ENCODE results near the gene UBN2. TPM values are rescaled to one million over a fixed set of nuclear protein-coding genes. Genes with fewer than 3 reads are reported as not detected.

UBN2 gene
- total and polyA plus RNA-seq, 2 of the 13 experiments (the other 11 are each of a cell fraction or from before 2014, with no cell fraction given): 5.6 to 5.7 TPM

GRCh38 chr7:139341058-139341775 lies 110.2 kb downstream of the UBN2 start, which contains the start of gene FMC1 (continued):
- TF ChIP-seq ZNF275 (CRISPR knock-in tag; IDR thresholded peaks at IDR 0.05; ENCODE audit: borderline replicate concordance) (peak; percentile 69; the same call in 1 of the 2 replicates), ADNP (CRISPR knock-in tag; IDR thresholded peaks at IDR 0.05) (no peak), PREB (CRISPR knock-in tag; IDR thresholded peaks at IDR 0.05) (no peak), FOXC1 (CRISPR knock-in tag; IDR thresholded peaks at IDR 0.05; ENCODE audit: borderline replicate concordance) (peak; percentile 35; the same call in 1 of the 2 replicates), ZNF790 (CRISPR knock-in tag; IDR thresholded peaks at IDR 0.05; ENCODE audit: borderline replicate concordance) (no peak), TRAFD1 (CRISPR knock-in tag; IDR thresholded peaks at IDR 0.05; ENCODE audit: borderline replicate concordance) (no peak), ZNF574 (CRISPR knock-in tag; IDR thresholded peaks at IDR 0.05) (peak; percentile 74; the same call in 1 of the 2 replicates), ZNF660 (CRISPR knock-in tag; IDR thresholded peaks at IDR 0.05; ENCODE audit: borderline replicate concordance, low read depth) (no peak), BCL6 (CRISPR knock-in tag; IDR thresholded peaks at IDR 0.05) (no peak), NCOA5 (CRISPR knock-in tag; IDR thresholded peaks at IDR 0.05) (no peak), ELK4 (CRISPR knock-in tag; IDR thresholded peaks at IDR 0.05; ENCODE audit: borderline replicate concordance) (no peak), PAX8 (CRISPR knock-in tag; IDR thresholded peaks at IDR 0.05; ENCODE audit: borderline replicate concordance) (no peak), SMYD3 (CRISPR knock-in tag; IDR thresholded peaks at IDR 0.05) (peak; percentile 75), STAT5B (CRISPR knock-in tag; IDR thresholded peaks at IDR 0.05) (no peak), TMF1 (CRISPR knock-in tag; IDR thresholded peaks at IDR 0.05; ENCODE audit: low read depth) (peak; percentile 85), ZMYM4 (CRISPR knock-in tag; IDR thresholded peaks at IDR 0.05) (peak; percentile 48), SRSF9 (IDR thresholded peaks at IDR 0.05; ENCODE audit: borderline replicate concordance, insufficient read depth, low read depth, low read length, poor library complexity, severe bottlenecking) (no peak), HNF1B (CRISPR knock-in tag; IDR thresholded peaks at IDR 0.05) (0 out of 2 replicates have a peak, but pooled peaks have one; percentile 3), KAT7 (CRISPR knock-in tag; IDR thresholded peaks at IDR 0.05; ENCODE audit: borderline replicate concordance) (peak; percentile 43; the same call in 1 of the 2 replicates)
